Dermis blood vessel endothelial cell (primary cell): ENCODE data around the gene AKAP4. TPM values are rescaled to one million over a fixed set of nuclear protein-coding genes. Genes with fewer than 3 reads are reported as not detected.

Source experiments
- DNase-seq: peaks from one replicate; pipeline ENCODE4 v3.0.0; 2010
- total RNA-seq: library from RNA; depleted of rRNA; stranded (reverse); fragments of >200 nt; gene quantifications from 2 replicates; pipeline ENCODE4 v1.2.3, GENCODE V29; 2014

Gene AKAP4
- total RNA-seq, result not detected in 2 replicates

GRCh38 chrX:50200907-50201306, at the start of gene AKAP4:
Gene AKAP4 (minus strand): TSS chrX:50201007. CDS start chrX:50200889, 118 bp downstream.
- DNase-seq, result no peak

DNA sequence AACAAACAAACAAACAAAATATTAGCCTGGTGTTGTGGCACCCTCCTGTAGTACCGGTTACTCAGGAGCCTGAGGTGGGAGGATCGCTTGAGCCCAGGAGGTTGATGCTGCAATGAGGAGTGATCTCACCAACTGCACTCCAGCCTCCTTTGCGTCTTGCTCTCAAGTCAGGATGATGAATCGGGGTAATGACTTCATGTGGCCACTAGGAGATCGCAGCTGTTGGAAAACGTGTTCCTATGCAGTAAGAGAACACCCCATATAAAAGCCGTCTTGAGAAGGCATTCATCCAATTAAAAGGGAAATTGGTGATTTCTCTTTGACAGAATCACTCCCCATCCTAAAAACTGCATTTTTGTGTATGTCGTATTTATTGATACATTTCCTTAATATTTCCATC, 10.7 kb upstream of the AKAP4 start:
- peak; percentile 21 for DNase-seq

DNA sequence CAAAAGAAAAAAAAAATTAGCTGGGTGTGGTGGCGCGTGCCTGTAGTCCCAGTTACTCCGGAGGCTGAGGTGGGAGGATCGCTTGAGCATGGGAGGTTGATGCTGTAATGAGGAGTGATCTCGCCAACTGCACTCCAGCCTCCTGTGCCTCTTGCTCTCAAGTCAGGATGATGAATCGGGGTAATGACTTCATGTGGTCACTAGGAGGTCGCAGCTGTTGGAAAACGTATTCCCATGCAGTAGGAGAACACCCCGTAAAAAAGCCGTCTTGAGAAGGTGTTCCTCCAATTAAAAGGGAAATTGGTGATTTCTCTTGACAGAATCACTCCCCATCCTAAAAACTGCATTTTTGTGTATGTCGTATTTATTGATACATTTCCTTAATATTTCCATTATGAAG, 5.9 kb upstream of the AKAP4 start:
- no peak for DNase-seq

GRCh38 chrX:50204364-50204899, 3.6 kb upstream of the AKAP4 start, which contains the start of gene CCNB3:
Gene CCNB3 (plus strand): TSS chrX:50204765. CDS start chrX:50285164, 80,399 bp downstream.
- DNase-seq, result peak; percentile 76

DNA sequence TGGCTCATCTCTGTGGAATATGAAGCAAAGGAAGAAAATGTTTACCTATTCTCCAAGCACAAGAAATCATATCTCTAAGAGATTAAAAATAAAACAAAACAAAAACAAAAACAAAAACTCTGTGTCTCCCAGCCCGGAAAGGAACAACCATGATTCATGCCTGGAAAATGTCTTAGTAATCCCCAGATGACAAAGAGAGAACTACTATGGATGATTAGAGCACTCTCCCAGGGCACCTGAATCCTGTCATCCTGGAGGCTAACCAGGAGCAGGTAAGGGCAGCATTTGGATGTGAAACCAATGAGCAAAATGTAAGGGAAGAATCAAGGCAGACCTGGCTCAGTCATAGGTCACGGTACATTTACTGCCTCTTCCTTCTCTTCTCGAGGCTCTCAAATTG, 1.7 kb upstream of the AKAP4 start:
- peak; percentile 25 for DNase-seq

DNA sequence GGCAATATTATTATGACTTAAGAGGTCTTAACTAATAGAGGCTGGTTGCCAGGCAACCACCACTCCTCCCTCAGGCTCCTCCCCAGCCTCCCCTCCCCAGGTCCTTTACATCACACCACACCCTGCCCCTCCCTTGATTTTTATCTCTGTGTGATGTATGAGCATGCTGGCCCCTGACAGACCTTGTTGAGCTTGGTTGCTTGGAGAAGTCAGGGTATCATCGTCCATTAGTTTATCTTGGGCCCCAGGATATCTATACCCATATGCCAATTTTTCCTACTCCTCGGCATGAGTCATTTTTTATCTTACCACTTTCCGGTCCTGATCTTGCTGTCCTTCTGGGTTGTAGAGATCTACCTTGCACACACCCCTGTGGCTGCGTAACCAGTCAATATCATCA, 2.5 kb downstream of the AKAP4 start:
- DNase-seq, result no peak

GRCh38 chrX:50188859-50189600, 11.8 kb downstream of the AKAP4 start:
- no peak for DNase-seq

- DNase-seq, result no peak
Measured at GRCh38 chrX:50183891-50184290, 16.9 kb downstream of the AKAP4 start.

DNA sequence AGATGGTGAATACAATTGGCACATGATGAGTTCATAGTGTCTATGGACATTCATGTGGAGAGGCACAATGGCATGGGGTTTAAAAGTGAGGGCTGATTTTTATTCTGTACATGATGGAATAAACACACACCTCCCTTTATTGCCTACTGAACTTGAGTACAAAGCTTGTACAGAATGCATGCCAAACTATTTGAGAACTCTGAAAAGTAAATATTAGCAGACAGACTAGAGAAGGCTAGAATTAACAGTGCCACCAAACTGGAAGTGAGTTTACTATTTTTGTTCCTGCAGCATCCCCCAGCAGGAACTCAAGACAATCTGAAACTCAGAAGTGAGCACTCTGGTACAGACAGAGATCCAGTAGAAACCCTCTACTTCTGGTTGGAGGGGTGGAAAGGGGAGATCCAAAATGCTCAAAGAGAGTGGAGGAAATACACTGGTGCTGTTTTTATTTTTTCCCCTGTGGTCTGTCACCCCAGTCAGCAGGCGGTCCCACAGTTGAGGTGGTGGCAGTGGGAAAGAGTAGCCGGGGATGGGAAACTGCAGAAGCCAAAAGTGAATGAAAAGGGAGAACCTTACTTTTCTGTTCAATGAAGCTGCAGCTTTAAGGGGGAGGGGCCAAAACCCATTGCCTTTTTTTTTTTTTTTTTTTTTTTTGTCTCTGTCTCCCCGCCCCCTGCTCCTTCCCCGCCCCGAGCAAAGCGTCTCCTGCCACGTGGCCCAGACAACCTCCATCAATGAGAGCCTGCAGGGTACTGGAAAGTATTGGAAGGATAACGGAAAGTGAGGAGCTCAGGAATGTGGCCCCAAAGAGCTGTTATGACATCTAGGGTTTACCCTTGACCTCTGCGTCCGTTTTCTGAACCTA, 20.5 kb downstream of the AKAP4 start:
- DNase-seq, result no peak

DNA sequence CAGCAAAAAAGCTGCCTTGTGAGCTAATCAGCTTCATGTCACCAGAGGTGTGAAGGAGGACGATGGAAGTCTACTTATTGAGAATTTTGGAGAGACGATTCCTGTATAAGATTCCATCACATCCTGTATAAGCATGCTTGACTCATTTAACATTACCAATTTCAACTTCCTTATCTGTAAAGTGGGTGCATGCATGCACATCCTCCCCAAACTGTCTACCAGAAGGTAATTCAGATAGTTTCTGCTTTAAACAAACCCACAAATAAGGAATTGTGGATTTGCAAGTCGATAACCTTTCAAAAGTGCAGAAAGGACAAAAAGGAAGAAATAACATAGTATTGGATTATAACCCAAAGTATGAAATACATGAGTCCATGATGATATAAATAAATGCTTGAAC, 31.1 kb downstream of the AKAP4 start:
- no peak for DNase-seq

DNA sequence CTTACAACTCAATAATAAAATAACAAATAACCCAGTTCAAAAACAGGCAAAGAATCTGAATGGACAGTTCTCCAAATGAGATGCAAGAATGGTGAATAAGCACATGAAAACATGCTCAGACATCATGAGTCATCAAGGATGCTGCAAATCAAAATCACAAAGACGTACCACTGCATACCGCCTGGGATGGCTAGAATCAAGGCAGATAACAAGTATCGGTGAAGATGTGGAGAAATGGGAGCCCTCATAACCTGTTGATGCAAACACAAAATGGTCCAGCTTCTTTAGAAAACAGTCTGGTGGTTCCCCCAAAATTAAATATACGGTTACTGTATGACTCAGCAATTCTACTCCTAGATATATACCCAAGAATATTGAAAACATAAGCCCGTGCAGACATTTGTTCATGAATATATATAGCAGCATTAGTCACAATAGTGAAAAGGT, 32.5 kb downstream of the AKAP4 start:
- no peak for DNase-seq

- DNase-seq, result no peak
Measured at GRCh38 chrX:50167366-50167765, 33.4 kb downstream of the AKAP4 start.

- DNase-seq, result no peak
Measured at GRCh38 chrX:50165727-50166126, 35.1 kb downstream of the AKAP4 start.

- no peak for DNase-seq
Measured at GRCh38 chrX:50161127-50161526, 39.7 kb downstream of the AKAP4 start.

DNA sequence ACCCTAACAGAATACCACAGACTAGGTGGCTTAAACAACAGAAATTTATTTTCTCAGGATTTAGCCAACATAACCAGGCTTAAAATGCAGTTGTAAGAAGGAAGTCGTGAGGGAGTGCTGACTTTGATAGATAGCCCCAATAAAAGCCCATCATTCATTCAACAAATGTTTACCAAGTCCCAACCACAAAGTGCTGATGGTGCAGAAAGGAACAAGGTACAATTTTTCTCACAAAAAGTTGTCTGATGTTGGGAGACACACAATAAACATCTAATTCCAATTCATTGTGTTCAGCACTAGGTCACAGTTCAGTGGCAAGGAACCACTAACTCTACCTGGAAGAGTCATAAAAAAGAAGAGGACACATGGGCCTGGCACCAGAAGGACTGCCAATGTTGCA, 42.2 kb downstream of the AKAP4 start:
- no peak for DNase-seq

GRCh38 chrX:50157545-50158135, 43.2 kb downstream of the AKAP4 start:
- peak; percentile 3 for DNase-seq

DNA sequence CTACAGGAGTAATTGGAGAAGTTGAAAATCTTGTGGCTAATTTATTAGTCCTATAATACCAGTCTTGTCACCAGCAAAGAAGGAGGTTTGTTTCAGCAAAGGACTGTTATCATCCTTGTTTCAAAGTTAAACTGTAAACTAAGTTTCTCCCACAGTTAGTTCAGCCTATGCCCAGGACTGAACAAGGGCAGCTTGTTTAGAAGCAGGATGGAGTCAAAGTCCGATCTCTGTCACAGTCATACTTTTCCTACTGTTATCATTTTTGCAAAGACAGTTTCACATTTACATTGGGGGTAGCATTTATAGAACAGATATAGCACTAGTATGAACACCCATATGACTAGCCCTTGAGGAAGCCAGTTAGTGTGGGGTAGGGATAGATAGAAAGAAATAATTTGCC, 46.4 kb downstream of the AKAP4 start:
- DNase-seq, result no peak

DNA sequence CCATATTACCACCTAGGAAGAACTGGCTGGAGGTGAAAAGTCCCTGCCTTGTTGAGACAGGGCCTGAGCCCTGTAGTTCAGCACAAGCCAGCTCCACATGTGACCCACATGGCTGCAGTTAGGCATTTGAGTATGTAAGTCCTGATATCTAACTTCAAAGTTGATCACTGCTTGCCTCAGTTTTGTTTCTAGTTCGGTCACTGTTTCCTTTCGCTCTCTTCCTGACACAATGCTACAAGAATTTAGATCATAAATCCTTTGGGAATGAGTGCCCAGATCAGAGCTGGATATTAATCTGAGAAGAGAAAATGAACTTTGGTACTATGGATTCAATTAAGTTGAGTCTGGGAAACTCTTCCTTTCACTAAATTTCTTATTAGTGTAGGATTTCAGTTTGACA, 48.4 kb downstream of the AKAP4 start:
- DNase-seq, result no peak

GRCh38 chrX:50147972-50148371, 52.8 kb downstream of the AKAP4 start:
- DNase-seq, result no peak
